Uterus (tissue), 2 donors: ENCODE results near the gene CLEC11A.

ENCODE experiments used
- POLR2A ChIP-seq, 2 donors: fragments of 450-650 bp; IDR thresholded peaks; one replicate each; pipeline ENCODE4 v1.6.1; 2016; ENCODE audit warnings: antibody characterized with exemption in 2 of 2, mild to moderate bottlenecking in 1 of 2, moderate library complexity in 1 of 2
- TF ChIP-seq, protein P1 (sequence below), 4 experiments: fragments of 200-600 bp in 2 of 4; fragments of 450-650 bp in 2 of 4; sonication (generic) in 2 of 4; IDR thresholded peaks; one replicate each; pipeline ENCODE4 v1.5.1; 2016 to 2019; ENCODE audit warnings: antibody characterized with exemption in 4 of 4, mild to moderate bottlenecking in 2 of 4, moderate library complexity in 1 of 4

DNA sequence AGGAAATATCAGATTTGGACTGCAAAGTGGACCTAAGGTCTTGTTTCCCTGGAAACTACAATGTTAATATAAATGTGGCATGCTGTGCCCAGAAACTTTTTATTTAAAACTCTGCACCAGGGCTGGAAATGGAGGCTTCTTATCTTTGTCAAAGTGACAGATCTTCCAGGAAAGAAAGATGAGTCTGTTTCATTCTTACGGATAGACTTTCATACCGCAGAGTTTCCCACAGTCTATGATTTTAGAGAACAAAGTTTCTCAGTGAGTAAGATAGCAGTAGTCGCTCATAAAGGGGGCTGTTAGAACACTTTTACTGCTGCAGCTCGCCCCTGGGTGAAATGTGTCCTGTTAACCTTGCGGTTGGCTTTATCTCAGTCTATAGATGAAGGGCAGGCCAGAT is 6.7 kb downstream of the CLEC11A start:
- TF ChIP-seq, protein P1, sequence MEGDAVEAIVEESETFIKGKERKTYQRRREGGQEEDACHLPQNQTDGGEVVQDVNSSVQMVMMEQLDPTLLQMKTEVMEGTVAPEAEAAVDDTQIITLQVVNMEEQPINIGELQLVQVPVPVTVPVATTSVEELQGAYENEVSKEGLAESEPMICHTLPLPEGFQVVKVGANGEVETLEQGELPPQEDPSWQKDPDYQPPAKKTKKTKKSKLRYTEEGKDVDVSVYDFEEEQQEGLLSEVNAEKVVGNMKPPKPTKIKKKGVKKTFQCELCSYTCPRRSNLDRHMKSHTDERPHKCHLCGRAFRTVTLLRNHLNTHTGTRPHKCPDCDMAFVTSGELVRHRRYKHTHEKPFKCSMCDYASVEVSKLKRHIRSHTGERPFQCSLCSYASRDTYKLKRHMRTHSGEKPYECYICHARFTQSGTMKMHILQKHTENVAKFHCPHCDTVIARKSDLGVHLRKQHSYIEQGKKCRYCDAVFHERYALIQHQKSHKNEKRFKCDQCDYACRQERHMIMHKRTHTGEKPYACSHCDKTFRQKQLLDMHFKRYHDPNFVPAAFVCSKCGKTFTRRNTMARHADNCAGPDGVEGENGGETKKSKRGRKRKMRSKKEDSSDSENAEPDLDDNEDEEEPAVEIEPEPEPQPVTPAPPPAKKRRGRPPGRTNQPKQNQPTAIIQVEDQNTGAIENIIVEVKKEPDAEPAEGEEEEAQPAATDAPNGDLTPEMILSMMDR (IDR thresholded peaks at IDR 0.05): no peak
- TF ChIP-seq POLR2A (IDR thresholded peaks at IDR 0.05): no peak
